ENCODE data around the gene GBP4. TPM values are rescaled to one million over a fixed set of nuclear protein-coding genes. Genes with fewer than 3 reads are reported as not detected.

Gene GBP4
- total RNA-seq, 1 donor from 2014 or later, result 6.6 TPM

DNA sequence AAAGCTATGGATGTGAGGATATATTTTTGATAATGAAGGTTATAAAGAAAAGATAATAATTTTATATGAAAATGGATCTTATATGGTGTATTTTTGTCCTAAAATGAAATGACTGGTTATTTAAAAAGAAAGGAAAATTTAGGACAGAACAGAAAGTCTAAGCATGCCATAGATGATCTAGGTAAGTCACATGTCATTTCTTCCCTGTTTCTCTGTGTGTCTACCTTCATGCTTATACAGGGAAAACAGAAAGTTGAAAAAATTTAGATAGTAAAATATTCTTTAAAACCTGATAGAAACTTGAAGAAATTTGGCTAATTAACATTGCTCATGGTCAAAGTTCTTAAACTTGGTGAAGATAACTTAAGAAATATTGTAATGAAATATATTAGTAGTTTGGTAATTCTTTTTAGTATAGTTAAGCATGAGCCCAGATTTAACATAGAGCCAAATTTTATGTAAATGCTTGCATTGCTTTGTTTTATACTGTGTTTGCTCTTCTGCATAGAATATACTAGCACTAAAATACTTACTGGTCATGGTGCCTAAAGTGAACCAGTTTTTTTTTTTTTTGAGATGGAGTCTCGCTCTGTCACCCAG, 12.4 kb upstream of the GBP4 start:
- no peaks in the 10 kb centered on the region for H3K27me3 ChIP-seq
- intact Hi-C loops (cut with DNase I), result no loop called here
- H3K4me1 ChIP-seq, result no peaks in the 10 kb centered on the region
- no peak overlapping the region for H3K27ac ChIP-seq
- TF ChIP-seq, protein P1, sequence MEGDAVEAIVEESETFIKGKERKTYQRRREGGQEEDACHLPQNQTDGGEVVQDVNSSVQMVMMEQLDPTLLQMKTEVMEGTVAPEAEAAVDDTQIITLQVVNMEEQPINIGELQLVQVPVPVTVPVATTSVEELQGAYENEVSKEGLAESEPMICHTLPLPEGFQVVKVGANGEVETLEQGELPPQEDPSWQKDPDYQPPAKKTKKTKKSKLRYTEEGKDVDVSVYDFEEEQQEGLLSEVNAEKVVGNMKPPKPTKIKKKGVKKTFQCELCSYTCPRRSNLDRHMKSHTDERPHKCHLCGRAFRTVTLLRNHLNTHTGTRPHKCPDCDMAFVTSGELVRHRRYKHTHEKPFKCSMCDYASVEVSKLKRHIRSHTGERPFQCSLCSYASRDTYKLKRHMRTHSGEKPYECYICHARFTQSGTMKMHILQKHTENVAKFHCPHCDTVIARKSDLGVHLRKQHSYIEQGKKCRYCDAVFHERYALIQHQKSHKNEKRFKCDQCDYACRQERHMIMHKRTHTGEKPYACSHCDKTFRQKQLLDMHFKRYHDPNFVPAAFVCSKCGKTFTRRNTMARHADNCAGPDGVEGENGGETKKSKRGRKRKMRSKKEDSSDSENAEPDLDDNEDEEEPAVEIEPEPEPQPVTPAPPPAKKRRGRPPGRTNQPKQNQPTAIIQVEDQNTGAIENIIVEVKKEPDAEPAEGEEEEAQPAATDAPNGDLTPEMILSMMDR (IDR thresholded peaks at IDR 0.05), result no peak
- H3K9me3 ChIP-seq, result no peaks in the 10 kb centered on the region
- DNase-seq (ENCODE audit: low spot score in 2 of 2), result no peak
- H3K4me3 ChIP-seq, result no peak overlapping the region
- H3K36me3 ChIP-seq, result no peaks in the 10 kb centered on the region

DNA sequence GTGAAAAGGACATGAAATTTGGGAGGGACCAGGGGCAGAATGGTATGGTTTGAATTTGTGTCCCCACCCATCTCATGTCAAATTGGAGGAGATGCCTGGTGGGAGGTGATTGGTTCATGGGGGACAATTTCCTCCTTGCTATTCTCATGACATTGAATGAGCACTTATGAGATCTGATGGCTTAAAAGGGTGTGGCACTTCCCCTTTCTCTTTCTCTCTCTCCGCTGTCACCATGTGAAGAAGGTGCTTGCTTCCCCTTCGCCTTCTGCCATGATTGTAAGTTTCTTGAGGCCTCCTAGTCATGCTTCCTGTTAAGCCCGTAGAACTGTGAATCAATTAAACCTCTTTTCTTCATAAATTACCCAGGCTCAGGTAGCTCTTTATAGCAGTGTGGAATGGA, 7.6 kb upstream of the GBP4 start:
- no peak overlapping the region for H3K27ac ChIP-seq
- no peaks in the 10 kb centered on the region for H3K4me1 ChIP-seq
- intact Hi-C loops (cut with DNase I), result no loop called here
- no peaks in the 10 kb centered on the region for H3K36me3 ChIP-seq
- no peaks in the 10 kb centered on the region for H3K27me3 ChIP-seq
- TF ChIP-seq, protein P1 (IDR thresholded peaks at IDR 0.05), result no peak
- no peak for DNase-seq (ENCODE audit: low spot score in 2 of 2)
- H3K9me3 ChIP-seq, result no peaks in the 10 kb centered on the region
- H3K4me3 ChIP-seq, result no peak overlapping the region

DNA sequence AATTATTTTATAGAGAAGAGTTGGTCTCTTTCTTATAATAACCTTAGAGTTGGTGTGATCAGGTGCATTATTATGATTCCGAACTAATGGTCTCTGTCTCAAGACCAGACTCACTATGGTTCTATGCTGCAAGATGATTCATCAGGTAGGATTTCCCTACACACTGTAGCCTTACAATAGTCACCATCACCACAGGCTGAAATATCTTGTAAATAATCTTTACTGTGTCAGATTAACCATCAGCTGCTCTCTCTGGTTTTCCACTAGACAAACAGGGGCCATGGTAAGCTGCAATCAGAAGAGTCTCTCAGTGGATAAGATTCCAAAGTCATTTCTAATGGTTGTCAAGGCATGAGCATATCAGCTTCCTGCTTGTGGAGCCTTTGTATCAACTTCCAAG, 4.4 kb upstream of the GBP4 start:
- Histone ChIP-seq H3K4me3 (no peak overlapping the region), H3K27me3 (no peaks in the 10 kb centered on the region), H3K4me1 (no peaks in the 10 kb centered on the region), H3K36me3 (no peaks in the 10 kb centered on the region), H3K9me3 (no peaks in the 10 kb centered on the region), H3K27ac (no peak overlapping the region)
- intact Hi-C loops (cut with DNase I), result no loop called here
- no peak for DNase-seq (ENCODE audit: low spot score in 2 of 2)
- TF ChIP-seq, protein P1 (IDR thresholded peaks at IDR 0.05), result no peak

DNA sequence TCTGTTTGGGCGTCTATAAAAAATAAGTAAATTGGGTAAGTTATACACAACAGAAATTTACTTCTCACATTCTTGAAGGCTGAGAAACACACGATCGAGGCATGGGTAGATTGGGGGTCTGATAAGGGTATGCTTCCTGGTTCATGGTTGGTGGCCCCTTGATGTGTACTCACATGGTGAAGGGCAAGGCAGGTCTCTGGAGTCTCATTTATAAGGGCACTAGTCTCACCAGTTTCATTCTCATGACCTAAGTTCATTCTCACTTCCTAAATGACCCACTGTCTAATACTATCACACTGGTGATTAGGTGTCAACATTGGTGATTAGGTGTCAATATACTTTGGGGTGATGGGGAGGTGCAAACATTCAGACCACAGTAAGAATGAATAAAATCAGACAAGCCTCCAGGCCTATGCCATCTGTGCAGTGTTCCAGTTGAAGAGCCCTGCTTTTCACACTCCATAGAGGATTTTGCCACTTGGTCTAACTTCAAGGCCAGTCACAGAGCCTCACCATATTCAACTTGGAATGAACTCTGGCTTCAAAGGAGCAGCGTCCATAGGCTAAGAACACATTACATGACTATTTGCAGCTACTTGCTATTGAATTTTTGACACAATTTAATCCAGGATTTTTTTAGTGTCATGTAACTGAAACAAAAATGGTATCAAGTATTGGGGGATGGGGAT, 2.5 kb upstream of the GBP4 start:
- TF ChIP-seq, protein P1 (IDR thresholded peaks at IDR 0.05), result no peak
- Histone ChIP-seq H3K27me3 (no peaks in the 10 kb centered on the region), H3K4me1 (no peaks in the 10 kb centered on the region), H3K36me3 (no peaks in the 10 kb centered on the region), H3K27ac (no peak overlapping the region), H3K4me3 (no peak overlapping the region), H3K9me3 (no peaks in the 10 kb centered on the region)
- intact Hi-C loops (cut with DNase I), result no loop called here
- DNase-seq (ENCODE audit: low spot score in 2 of 2), result no peak

DNA sequence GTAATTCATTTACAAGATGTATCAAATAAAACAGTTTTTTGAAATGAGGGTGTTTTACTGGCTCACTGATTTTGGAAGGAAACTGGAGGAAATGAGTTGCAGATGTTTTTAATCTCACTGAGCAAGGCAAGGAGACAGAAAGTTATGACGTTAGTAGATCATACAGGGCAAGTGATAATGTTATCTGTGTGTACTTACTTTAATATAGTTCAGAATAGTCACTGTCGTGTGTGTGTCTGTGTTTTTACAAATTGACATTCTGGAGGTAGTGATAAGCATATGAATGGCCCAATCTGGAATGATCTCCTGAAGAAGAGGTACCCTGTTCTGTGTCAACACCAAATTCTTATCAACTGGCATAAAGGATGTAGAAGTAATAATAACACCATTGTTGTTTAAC, 1.9 kb upstream of the GBP4 start:
- Histone ChIP-seq H3K4me3 (no peak overlapping the region), H3K27me3 (no peaks in the 10 kb centered on the region), H3K36me3 (no peaks in the 10 kb centered on the region), H3K9me3 (no peaks in the 10 kb centered on the region), H3K27ac (no peak overlapping the region), H3K4me1 (no peaks in the 10 kb centered on the region)
- intact Hi-C loops (cut with DNase I), result no loop called here
- DNase-seq (ENCODE audit: low spot score in 2 of 2), result no peak
- TF ChIP-seq, protein P1 (IDR thresholded peaks at IDR 0.05), result no peak
